ENCODE measurements around the gene SLC12A8. TPM values are rescaled to one million over a fixed set of nuclear protein-coding genes. Genes with fewer than 3 reads are reported as not detected.

The SLC12A8 gene, protein sequence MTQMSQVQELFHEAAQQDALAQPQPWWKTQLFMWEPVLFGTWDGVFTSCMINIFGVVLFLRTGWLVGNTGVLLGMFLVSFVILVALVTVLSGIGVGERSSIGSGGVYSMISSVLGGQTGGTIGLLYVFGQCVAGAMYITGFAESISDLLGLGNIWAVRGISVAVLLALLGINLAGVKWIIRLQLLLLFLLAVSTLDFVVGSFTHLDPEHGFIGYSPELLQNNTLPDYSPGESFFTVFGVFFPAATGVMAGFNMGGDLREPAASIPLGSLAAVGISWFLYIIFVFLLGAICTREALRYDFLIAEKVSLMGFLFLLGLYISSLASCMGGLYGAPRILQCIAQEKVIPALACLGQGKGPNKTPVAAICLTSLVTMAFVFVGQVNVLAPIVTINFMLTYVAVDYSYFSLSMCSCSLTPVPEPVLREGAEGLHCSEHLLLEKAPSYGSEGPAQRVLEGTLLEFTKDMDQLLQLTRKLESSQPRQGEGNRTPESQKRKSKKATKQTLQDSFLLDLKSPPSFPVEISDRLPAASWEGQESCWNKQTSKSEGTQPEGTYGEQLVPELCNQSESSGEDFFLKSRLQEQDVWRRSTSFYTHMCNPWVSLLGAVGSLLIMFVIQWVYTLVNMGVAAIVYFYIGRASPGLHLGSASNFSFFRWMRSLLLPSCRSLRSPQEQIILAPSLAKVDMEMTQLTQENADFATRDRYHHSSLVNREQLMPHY
- polyA plus RNA-seq (2013) = 0.16 TPM

- Histone ChIP-seq H3K27ac (ENCODE audit: insufficient read depth in 1 of 2, low read depth in 1 of 2, low read length in 2 of 2, poor library complexity in 1 of 2, severe bottlenecking in 2 of 2) (no peak within 1 kb of the TSS), H3K4me3 (ENCODE audit: control insufficient read depth in 1 of 7, extremely low read depth in 1 of 7, insufficient read depth in 4 of 7, low read depth in 2 of 7, low read length in 6 of 7) (peak within 1 kb of the TSS; percentile 18 to 70 (median 49)), H3K27me3 (replicated peaks in 2 of 5; ENCODE audit: control insufficient read depth in 4 of 5, insufficient read depth in 5 of 5, low read length in 4 of 5) (peaks cover 7 to 61% (median 18%) of the 10 kb centered on the region in 5 experiments), H3K9me3 (ENCODE audit: control extremely low read depth in 1 of 5, control insufficient read depth in 4 of 5, insufficient read depth in 2 of 5, low read depth in 1 of 5, low read length in 4 of 5) (no peaks in the 10 kb centered on the region), H3K36me3 (ENCODE audit: control insufficient read depth in 4 of 4, insufficient read depth in 4 of 4, low read length in 3 of 4) (no peaks in the 10 kb centered on the region), H3K4me1 (ENCODE audit: control extremely low read depth in 1 of 4, control insufficient read depth in 4 of 4, insufficient read depth in 4 of 4, low read length in 3 of 4) (peaks cover 0 to 17% (median 13%) of the 10 kb centered on the region in 4 experiments)
- DNase-seq = no peak
- WGBS (ENCODE audit: insufficient coverage) = 3% methylated on average over 27 of the region's 55 CpGs
- ChIA-PET POLR2A (no interaction called here), CTCF (no interaction called here)
These were observed at the start of gene SLC12A8 for GRCh38 chr3:125212509-125213363. SLC12A8 (minus strand) TSS chr3:125212748; CDS start chr3:125211349, 1,399 bp downstream.

DNA sequence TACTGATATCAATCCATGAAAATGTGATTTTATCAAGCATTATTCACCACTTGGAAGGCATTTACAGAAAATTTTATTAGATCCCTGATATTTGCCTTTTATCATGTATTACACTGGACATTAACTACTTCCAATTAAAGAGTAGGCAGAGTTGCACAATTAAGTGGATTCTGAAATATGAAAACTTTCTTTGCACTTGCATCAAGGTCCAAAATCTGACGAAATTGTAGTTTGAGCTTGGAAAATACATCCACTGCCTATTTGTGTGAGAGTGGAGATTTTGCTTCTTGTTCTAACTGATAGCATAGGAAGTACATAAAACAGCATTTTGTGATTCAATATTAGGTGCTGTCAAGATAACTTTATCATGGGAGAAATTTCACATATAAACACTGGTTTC, 49.6 kb upstream of the SLC12A8 start:
- Histone ChIP-seq H3K4me1 (ENCODE audit: control extremely low read depth in 1 of 4, control insufficient read depth in 4 of 4, insufficient read depth in 4 of 4, low read length in 3 of 4) (peaks cover 2 to 7% (median 4%) of the 10 kb centered on the region in 4 experiments), H3K36me3 (ENCODE audit: control insufficient read depth in 4 of 4, insufficient read depth in 4 of 4, low read length in 3 of 4) (peaks cover 2 to 7% (median 5%) of the 10 kb centered on the region in 4 experiments), H3K27ac (ENCODE audit: insufficient read depth in 1 of 2, low read depth in 1 of 2, low read length in 2 of 2, poor library complexity in 1 of 2, severe bottlenecking in 2 of 2) (no peak overlapping the region), H3K9me3 (ENCODE audit: control extremely low read depth in 1 of 5, control insufficient read depth in 4 of 5, insufficient read depth in 2 of 5, low read depth in 1 of 5, low read length in 4 of 5) (peaks cover 0 to under 1% (median 0%) of the 10 kb centered on the region in 5 experiments), H3K4me3 (ENCODE audit: control insufficient read depth in 1 of 7, extremely low read depth in 1 of 7, insufficient read depth in 4 of 7, low read depth in 2 of 7, low read length in 6 of 7) (no peak overlapping the region), H3K27me3 (replicated peaks in 2 of 5; ENCODE audit: control insufficient read depth in 4 of 5, insufficient read depth in 5 of 5, low read length in 4 of 5) (no peaks in the 10 kb centered on the region)
- ChIA-PET POLR2A (no interaction called here), CTCF (interaction anchor here (1.7 to 2.1 kb wide), 2 partner anchors 11 to 96 kb away, joined by 3 to 7 read pairs; no protein-coding TSS in a partner anchor)
- 91% methylated on average over 1 of the region's 1 CpG for WGBS (ENCODE audit: insufficient coverage)
- DNase-seq = no peak

DNA sequence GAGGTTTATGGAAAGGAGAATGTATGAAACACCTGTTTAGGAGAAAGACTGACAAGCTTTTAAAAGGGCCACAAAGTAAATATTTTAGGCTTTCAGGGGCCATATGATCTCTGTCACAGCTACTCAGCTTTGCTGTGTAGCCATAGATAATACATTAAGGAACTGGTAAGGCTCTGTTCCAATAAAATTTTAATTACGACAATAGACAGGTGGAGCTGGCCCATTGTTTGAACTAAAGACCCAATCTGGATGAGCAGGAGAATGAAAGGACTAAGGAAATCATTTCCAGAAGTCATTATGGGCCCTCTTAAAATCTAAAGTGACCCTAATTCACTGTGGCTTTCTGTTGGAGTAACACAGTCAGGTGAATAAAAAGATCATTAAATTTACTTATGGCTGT, 48.5 kb upstream of the SLC12A8 start:
- ChIA-PET CTCF (interaction anchor here (1.7 to 2.1 kb wide), 2 partner anchors 12 to 97 kb away, joined by 3 to 7 read pairs; no protein-coding TSS in a partner anchor), POLR2A (interaction anchor here (0.6 kb wide), 1 partner anchor 64 kb away, joined by 4 read pairs; no protein-coding TSS in a partner anchor)
- Histone ChIP-seq H3K27me3 (replicated peaks in 2 of 5; ENCODE audit: control insufficient read depth in 4 of 5, insufficient read depth in 5 of 5, low read length in 4 of 5) (no peaks in the 10 kb centered on the region), H3K4me3 (ENCODE audit: control insufficient read depth in 1 of 7, extremely low read depth in 1 of 7, insufficient read depth in 4 of 7, low read depth in 2 of 7, low read length in 6 of 7) (no peak overlapping the region), H3K27ac (ENCODE audit: insufficient read depth in 1 of 2, low read depth in 1 of 2, low read length in 2 of 2, poor library complexity in 1 of 2, severe bottlenecking in 2 of 2) (no peak overlapping the region), H3K4me1 (ENCODE audit: control extremely low read depth in 1 of 4, control insufficient read depth in 4 of 4, insufficient read depth in 4 of 4, low read length in 3 of 4) (peaks cover 2 to 7% (median 4%) of the 10 kb centered on the region in 4 experiments), H3K36me3 (ENCODE audit: control insufficient read depth in 4 of 4, insufficient read depth in 4 of 4, low read length in 3 of 4) (peaks cover 2 to 7% (median 5%) of the 10 kb centered on the region in 4 experiments), H3K9me3 (ENCODE audit: control extremely low read depth in 1 of 5, control insufficient read depth in 4 of 5, insufficient read depth in 2 of 5, low read depth in 1 of 5, low read length in 4 of 5) (peaks cover 0 to 2% (median 2%) of the 10 kb centered on the region in 5 experiments)
- DNase-seq = no peak
- 91% methylated on average over 1 of the region's 1 CpG for WGBS (ENCODE audit: insufficient coverage)

GRCh38 chr3:125260158-125260557, 47.6 kb upstream of the SLC12A8 start:
- CTCF ChIA-PET = no interaction called here
- H3K27me3 ChIP-seq (replicated peaks in 2 of 5; ENCODE audit: control insufficient read depth in 4 of 5, insufficient read depth in 5 of 5, low read length in 4 of 5) = no peaks in the 10 kb centered on the region
- no peak overlapping the region for H3K27ac ChIP-seq (ENCODE audit: insufficient read depth in 1 of 2, low read depth in 1 of 2, low read length in 2 of 2, poor library complexity in 1 of 2, severe bottlenecking in 2 of 2)
- POLR2A ChIA-PET = no interaction called here
- H3K4me3 ChIP-seq (ENCODE audit: control insufficient read depth in 1 of 7, extremely low read depth in 1 of 7, insufficient read depth in 4 of 7, low read depth in 2 of 7, low read length in 6 of 7) = no peak overlapping the region
- no CpG with 5 or more reads among the region's 2 CpGs for WGBS (ENCODE audit: insufficient coverage)
- H3K4me1 ChIP-seq (ENCODE audit: control extremely low read depth in 1 of 4, control insufficient read depth in 4 of 4, insufficient read depth in 4 of 4, low read length in 3 of 4) = peaks cover 2 to 7% (median 4%) of the 10 kb centered on the region in 4 experiments
- H3K9me3 ChIP-seq (ENCODE audit: control extremely low read depth in 1 of 5, control insufficient read depth in 4 of 5, insufficient read depth in 2 of 5, low read depth in 1 of 5, low read length in 4 of 5) = peaks cover 0 to 2% (median 2%) of the 10 kb centered on the region in 5 experiments
- no peak for DNase-seq
- H3K36me3 ChIP-seq (ENCODE audit: control insufficient read depth in 4 of 4, insufficient read depth in 4 of 4, low read length in 3 of 4) = peaks cover 2 to 11% (median 5%) of the 10 kb centered on the region in 4 experiments

GRCh38 chr3:125257536-125257935, 45.0 kb upstream of the SLC12A8 start:
- peak; percentile 19 to 68 (median 63) for DNase-seq
- ChIA-PET POLR2A (no interaction called here), CTCF (no interaction called here)
- Histone ChIP-seq H3K4me1 (ENCODE audit: control extremely low read depth in 1 of 4, control insufficient read depth in 4 of 4, insufficient read depth in 4 of 4, low read length in 3 of 4) (peaks cover 2 to 7% (median 4%) of the 10 kb centered on the region in 4 experiments), H3K36me3 (ENCODE audit: control insufficient read depth in 4 of 4, insufficient read depth in 4 of 4, low read length in 3 of 4) (peaks cover 0 to 4% (median 3%) of the 10 kb centered on the region in 4 experiments), H3K4me3 (ENCODE audit: control insufficient read depth in 1 of 7, extremely low read depth in 1 of 7, insufficient read depth in 4 of 7, low read depth in 2 of 7, low read length in 6 of 7) (no peak overlapping the region), H3K27me3 (replicated peaks in 2 of 5; ENCODE audit: control insufficient read depth in 4 of 5, insufficient read depth in 5 of 5, low read length in 4 of 5) (no peaks in the 10 kb centered on the region), H3K27ac (ENCODE audit: insufficient read depth in 1 of 2, low read depth in 1 of 2, low read length in 2 of 2, poor library complexity in 1 of 2, severe bottlenecking in 2 of 2) (no peak overlapping the region), H3K9me3 (ENCODE audit: control extremely low read depth in 1 of 5, control insufficient read depth in 4 of 5, insufficient read depth in 2 of 5, low read depth in 1 of 5, low read length in 4 of 5) (peaks cover 0 to 2% (median 2%) of the 10 kb centered on the region in 5 experiments)
- 6% methylated on average over 2 of the region's 4 CpGs for whole genome bisulfite sequencing (ENCODE audit: insufficient coverage)

GRCh38 chr3:125256675-125257074, 44.1 kb upstream of the SLC12A8 start:
- Histone ChIP-seq H3K36me3 (ENCODE audit: control insufficient read depth in 4 of 4, insufficient read depth in 4 of 4, low read length in 3 of 4) (peaks cover 2 to 9% (median 3%) of the 10 kb centered on the region in 4 experiments), H3K27me3 (replicated peaks in 2 of 5; ENCODE audit: control insufficient read depth in 4 of 5, insufficient read depth in 5 of 5, low read length in 4 of 5) (no peaks in the 10 kb centered on the region), H3K27ac (ENCODE audit: insufficient read depth in 1 of 2, low read depth in 1 of 2, low read length in 2 of 2, poor library complexity in 1 of 2, severe bottlenecking in 2 of 2) (no peak overlapping the region), H3K4me3 (ENCODE audit: control insufficient read depth in 1 of 7, extremely low read depth in 1 of 7, insufficient read depth in 4 of 7, low read depth in 2 of 7, low read length in 6 of 7) (no peak overlapping the region), H3K4me1 (ENCODE audit: control extremely low read depth in 1 of 4, control insufficient read depth in 4 of 4, insufficient read depth in 4 of 4, low read length in 3 of 4) (peaks cover 2 to 7% (median 4%) of the 10 kb centered on the region in 4 experiments), H3K9me3 (ENCODE audit: control extremely low read depth in 1 of 5, control insufficient read depth in 4 of 5, insufficient read depth in 2 of 5, low read depth in 1 of 5, low read length in 4 of 5) (peaks cover 0 to 2% (median 2%) of the 10 kb centered on the region in 5 experiments)
- CTCF ChIA-PET = no interaction called here
- POLR2A ChIA-PET = no interaction called here
- no peak for DNase-seq
